GM18505 (cell line): ENCODE results near the gene CLK4.

Source experiments
- ATAC-seq: cut with Tn5 transposase; IDR thresholded peaks from one replicate; pipeline ENCODE4 v1.9.1; 2021; ENCODE audit not compliant: unreplicated experiment
- POLR2A ChIP-seq: IDR thresholded peaks from 4 replicates; pipeline ENCODE4 v1.6.1; 2011; ENCODE audit warnings: borderline replicate concordance; ENCODE audit not compliant: insufficient read depth, insufficient read length; ENCODE audit errors: extremely low read depth

The CLK4 gene

DNA sequence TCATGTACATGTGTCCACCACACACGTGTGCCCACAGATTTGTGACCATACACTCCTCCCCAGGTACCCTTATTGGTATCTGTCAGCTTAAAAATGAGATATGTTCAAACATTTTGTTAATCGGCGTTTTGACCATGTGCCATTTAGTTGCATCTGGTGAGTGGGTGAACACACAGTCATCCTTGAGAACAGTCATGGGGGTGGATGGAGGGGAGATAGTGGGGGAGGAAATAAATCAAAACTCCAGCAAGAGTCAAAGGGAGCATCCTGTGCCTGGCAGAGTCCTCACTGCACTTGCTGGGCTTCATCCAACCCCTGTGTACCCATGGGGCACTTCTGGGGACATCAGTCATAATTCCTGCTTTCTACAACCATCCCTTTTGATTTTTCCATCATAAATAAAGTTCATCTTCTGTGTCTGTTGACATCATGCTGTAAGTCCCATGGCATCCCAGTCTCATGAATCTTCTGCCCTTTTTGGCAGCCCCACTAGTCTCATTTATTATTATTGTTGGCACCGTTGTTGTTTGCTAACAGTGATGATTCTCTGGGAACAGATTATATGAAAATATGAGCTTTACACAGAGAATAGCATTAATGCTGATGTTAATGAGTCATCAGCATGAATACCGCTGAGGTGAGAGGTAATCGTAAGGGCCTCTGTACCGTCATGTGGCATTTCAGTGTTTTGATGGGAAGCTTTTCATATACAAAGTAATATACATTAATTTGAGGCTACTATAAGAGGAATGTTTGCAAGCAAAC is 24.4 kb upstream of the CLK4 start:
- TF ChIP-seq POLR2A, result no peak
- ATAC-seq, result no peak

DNA sequence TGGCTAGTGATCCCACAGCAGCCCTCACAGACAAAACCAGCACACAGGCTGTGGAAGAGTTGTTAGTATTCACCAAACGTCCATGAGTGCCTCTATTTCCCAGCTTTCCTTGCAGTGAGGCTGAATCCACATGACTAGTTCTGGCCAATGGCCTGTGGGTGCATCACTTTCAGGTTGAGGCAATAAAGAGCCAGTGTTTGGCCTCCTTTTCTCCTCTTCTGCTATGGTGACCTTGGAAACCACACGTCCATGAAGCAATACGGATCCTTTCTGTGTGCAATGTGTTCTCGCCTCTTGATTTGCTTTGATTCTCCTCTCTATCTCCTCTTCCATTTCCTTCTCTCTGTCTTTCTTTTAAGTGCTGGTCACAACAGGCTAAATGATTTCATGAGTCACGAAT is 23.4 kb upstream of the CLK4 start:
- no peak for TF ChIP-seq POLR2A
- ATAC-seq, result no peak

DNA sequence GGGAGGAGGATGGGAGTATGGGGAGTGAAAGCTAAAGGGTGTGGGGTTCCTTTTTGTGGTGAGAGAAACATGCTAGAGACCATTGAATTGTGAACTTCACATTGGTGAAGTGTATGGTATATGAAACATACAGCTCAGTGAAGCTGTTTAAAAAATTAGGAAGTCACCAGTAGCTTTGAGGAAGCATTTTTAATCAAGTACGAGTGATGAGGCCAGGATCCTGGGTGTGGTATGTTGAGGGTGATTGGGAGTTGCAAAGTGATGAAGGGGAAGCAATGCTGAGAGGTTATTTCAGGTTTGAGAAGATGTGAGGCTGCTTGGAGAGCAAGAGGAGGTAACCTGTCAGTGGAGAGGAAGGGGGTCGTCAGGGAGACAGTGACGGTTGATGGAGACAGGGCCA is 22.7 kb upstream of the CLK4 start:
- no peak for ATAC-seq
- no peak for TF ChIP-seq POLR2A

DNA sequence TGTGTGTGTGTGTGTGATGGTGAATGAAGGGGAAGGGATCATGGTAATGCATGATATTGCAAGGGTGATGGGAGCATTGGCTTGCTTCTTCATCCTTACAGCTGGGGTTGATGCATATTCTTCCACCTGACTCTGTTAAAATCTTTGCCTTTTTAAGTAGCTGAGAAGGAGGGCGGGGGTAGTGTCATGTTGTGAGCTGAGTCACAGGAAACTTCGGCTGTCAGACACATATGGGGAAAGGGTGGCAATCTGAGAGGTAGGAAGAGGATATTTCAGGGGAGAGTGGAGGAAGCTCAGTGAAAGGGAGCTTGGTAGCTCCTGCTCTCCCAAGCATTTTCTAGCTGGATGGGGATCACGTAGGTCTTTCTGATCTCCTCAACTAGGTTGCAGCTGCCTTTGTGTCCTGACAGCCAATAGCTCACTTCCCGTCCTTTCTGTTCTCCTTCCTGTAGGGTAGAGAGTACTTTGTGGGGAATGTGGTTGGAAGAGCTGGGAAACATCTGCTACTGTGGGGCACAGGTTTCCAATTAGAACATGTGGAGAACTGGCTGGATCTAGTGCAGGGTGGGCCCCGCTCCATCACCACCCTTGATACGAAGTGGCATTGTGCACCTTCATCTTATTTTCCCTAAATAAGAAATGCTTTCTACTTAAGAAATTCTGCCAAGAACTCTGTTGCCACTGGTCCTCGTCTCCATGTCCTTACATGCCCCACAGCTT is 18.1 kb upstream of the CLK4 start:
- ATAC-seq, result no peak
- no peak for TF ChIP-seq POLR2A

DNA sequence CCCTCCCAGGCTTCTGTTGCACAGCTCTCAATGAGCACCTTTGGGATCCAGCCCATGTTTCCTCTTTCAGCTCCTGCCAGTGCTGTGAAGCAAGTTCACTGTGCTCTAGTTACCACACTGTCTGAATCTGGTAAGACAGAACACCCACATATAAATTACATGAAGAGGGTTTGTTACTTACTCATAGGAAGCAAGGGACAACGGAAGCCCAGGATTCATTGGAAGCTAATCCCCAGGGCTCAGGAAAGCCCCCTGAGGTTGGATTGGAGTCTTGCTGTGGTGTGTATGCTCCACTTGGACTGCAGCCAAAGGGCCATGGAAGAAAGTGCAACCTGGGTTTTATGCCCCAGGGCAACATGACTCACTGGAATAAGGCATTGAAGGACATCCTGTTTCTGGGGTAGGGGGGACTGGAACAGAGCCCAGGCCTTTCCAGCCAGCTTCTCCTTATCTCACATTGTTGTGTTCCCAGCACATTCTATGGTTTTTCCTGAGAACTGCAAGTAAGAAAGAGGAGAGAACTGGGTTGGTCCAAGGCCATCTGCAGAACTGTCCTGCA is 15.6 kb upstream of the CLK4 start:
- ATAC-seq, result no peak
- no peak for TF ChIP-seq POLR2A

DNA sequence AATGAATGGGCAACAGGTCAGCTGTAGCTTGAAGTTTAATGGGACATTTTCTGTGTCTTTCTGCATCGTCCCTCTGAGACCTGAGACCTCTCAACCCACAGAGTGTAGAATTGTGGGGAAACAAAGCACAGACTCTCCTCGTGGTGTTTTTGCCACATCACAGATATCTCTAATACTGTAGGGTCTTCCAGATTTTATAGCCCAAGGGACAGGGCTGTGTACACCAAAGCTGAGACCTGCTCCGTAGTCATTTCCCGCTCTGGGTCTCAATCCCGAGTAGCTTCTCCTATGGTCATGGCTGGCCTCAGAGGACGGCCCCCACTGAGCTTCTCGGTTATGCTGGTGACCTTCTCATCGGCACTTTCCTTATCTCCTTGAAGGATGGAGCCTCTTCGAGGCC is 14.9 kb upstream of the CLK4 start:
- no peak for TF ChIP-seq POLR2A
- no peak for ATAC-seq

DNA sequence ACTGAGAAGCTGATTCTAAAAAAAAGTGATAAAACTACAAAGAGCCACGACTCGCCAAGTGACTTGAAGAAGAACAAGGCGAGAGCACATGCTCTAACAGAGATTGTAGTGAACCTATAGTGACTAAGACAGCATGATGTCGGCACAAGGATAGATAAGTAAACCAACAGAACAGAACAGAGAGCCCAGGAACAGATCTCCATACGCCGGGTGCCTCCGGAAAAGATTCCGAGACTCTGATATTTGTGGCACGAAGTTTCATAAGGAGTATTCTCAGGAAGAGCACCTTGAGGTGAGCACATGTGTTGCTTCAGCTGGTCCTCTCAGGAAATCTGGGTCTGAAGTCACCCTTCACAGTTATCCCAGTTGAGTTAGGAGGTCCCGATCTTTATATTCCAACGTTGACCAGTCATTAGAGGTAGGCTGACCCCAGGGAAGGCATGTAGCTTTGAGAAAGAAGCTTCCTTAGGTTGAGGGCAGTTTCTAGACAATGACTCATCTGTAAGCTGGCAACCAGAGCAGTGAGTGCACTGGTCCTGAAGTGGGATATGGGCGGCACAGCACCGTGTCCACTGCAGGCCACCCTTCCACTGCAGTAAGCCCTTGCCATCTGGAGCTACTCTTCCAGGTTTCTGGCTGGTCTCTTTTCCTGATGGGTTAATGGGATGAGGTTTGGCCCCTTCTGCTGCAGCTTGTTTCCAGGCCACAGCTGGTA is 13.6 kb upstream of the CLK4 start:
- no peak for ATAC-seq
- TF ChIP-seq POLR2A, result no peak

DNA sequence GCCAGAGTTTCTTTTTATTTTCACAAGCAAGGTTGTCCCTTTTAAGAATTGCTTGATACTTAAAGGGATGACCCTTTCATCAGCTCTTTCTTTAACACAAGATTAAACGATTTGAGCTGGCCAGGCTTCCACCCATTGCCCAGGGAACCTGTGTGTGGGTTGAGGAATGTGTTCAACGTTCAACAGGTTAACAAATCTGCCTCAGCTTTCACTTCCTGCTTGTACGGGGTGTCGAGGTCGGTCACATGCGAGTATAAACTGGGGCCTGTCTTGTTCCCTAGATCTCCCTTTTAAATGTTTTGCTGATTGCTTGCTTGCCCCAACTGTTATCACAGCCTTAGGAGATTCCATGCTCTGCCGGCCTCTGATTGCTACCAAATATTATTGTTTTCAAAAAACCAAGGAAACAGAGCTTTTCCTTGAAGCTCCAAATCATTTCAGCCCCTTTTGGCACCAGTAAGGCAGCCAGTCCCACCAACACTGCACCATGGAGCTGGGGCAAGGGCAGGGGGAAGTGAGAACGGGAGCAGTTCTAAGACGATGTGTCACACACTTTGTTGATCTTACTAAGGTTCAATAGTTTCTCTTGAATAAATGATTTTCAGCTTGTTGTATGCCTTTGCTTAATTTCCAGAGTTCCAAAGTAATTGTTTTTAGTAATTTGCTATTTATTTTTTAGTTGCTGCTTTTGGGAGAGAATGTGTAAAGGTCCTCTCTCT is 10.7 kb upstream of the CLK4 start:
- ATAC-seq, result no peak
- TF ChIP-seq POLR2A, result no peak

DNA sequence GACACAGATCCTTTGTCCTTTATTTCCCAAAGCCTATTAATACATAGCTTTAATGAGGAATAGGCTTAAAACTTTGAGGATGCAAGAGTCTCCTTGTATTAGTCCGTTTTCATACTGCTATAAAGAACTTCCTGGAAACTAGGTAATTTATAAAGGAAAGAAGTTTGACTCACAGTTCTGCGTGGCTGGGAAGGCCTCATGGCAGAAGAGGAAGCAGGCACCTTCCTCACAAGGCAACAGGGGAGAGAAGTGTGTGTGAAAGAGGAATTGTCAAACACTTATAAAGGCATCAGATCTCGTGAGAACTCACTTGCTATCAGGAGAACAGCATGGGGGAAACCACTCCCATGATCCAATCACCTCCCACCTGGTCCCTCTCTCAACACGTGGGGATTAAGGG is 5.4 kb upstream of the CLK4 start:
- ATAC-seq, result no peak
- TF ChIP-seq POLR2A, result no peak

DNA sequence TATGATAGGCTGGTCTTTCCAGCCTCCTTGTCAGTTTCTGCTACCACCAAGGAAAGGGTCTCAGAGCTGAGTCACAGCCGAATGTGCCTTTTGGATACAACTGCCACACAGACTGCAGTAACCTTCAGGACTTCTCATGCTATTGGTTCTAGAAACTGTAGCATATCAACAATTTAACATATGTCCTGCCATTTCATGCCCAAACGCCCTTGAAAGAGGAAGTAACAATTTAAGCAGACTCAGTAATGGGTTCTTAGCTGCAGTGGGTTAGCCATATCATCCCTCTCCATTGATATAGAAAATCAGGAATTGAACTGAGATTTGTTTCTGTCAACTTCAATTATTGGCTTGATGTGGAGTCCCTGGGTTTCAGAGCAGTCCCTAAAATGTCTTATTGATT is 4.1 kb upstream of the CLK4 start:
- no peak for TF ChIP-seq POLR2A
- ATAC-seq, result no peak

DNA sequence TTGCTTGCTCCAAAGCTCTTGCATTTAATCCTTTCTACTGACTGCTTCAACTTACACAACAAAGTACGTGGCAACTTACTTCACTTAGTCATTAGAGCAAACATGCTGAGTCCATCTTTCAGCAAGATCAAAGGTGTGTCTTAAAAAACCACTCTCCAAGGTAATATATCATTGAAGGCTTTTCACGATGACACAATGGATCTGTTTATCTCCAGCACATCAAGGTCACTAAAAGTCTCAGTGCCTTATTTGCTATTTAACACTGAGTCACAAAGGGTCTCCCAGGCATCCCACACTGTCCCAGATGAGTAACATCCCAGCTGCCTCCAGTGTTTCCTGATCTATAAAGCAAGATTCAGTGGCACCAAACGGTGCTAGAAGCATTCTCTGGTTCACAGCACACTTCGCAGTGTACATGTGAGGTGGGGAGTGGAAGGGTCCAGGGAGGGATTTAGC is 3.7 kb upstream of the CLK4 start:
- ATAC-seq, result no peak
- no peak for TF ChIP-seq POLR2A

DNA sequence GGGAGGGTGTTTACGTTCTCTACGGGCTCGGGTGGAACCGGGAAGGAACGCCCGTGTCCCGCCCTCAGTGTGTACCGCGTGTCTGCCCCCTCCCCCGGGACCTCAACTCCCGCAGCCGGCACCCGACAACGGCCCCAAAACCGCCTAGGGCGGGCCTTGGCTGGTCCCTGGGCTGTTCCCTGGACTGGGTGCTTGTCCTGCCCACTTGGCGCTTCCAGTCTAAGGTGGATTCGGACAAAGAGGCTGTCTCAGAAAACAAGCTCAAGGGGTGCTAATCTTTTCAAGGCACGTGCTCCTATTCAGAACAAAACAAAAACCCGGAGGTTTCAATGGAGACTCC is 379 bp upstream of the CLK4 start:
- ATAC-seq, result no peak
- no peak for TF ChIP-seq POLR2A
